LHCN-M2 (cell line): Measurements from ENCODE around the gene ANKRD39. TPM values are rescaled to one million over a fixed set of nuclear protein-coding genes. Genes with fewer than 3 reads are reported as not detected.
A peak's percentile ranks its signal among the peaks of the same experiment; 100 is the strongest.
"Not testable (repeated sequence)": the region's sequence is repeated elsewhere in the genome, so short reads cannot be mapped to it uniquely, and the experiment has no call there.

Experiments
- DNase-seq: peaks from one replicate; pipeline ENCODE4 v3.0.0-alpha.2; 2012; ENCODE audit warnings: low read depth
- total RNA-seq: library from RNA; depleted of rRNA; stranded (reverse); fragments of >200 nt; gene quantifications from 2 replicates; pipeline ENCODE4 v1.2.3, GENCODE V29; 2014

The ANKRD39 gene
- total RNA-seq, 1 experiment from 2014 or later, result 13.2 TPM

GRCh38 chr2:96873651-96874096 lies 15.9 kb upstream of the ANKRD39 start:
- DNase-seq, result no peak

GRCh38 chr2:96872591-96873349 lies 15.0 kb upstream of the ANKRD39 start:
- peak; percentile 54 for DNase-seq

- peak; percentile 61 for DNase-seq
Measured at GRCh38 chr2:96870626-96871255, 12.9 kb upstream of the ANKRD39 start.

GRCh38 chr2:96869822-96870625 lies 12.2 kb upstream of the ANKRD39 start, which contains the start of gene SEMA4C:
SEMA4C (minus strand) TSS chr2:96870080; CDS start chr2:96867886, 2,194 bp downstream.
- DNase-seq, result peak; percentile 62

GRCh38 chr2:96869281-96869821 lies 11.5 kb upstream of the ANKRD39 start:
- peak; percentile 60 for DNase-seq

GRCh38 chr2:96868555-96869280 lies 10.9 kb upstream of the ANKRD39 start:
- DNase-seq, result peak; percentile 90

- DNase-seq, result no peak
Measured at GRCh38 chr2:96867756-96868554, 10.1 kb upstream of the ANKRD39 start.

- no peak for DNase-seq
Measured at GRCh38 chr2:96866986-96867755, 9.4 kb upstream of the ANKRD39 start.

GRCh38 chr2:96866586-96866985 lies 8.8 kb upstream of the ANKRD39 start:
- no peak for DNase-seq

- no peak for DNase-seq
Measured at GRCh38 chr2:96866149-96866548, 8.3 kb upstream of the ANKRD39 start.

- no peak for DNase-seq
Measured at GRCh38 chr2:96865654-96866053, 7.8 kb upstream of the ANKRD39 start.

GRCh38 chr2:96864343-96865091 lies 6.7 kb upstream of the ANKRD39 start:
- DNase-seq, result no peak

- no peak for DNase-seq
Measured at GRCh38 chr2:96863575-96864342, 5.9 kb upstream of the ANKRD39 start.

- not testable (repeated sequence) for DNase-seq
Measured at GRCh38 chr2:96863056-96863455, 5.2 kb upstream of the ANKRD39 start.

- no peak for DNase-seq
Measured at GRCh38 chr2:96861074-96861473, 3.3 kb upstream of the ANKRD39 start.

- no peak for DNase-seq
Measured at GRCh38 chr2:96860065-96861029, 2.5 kb upstream of the ANKRD39 start.

GRCh38 chr2:96859681-96860064 lies 1.9 kb upstream of the ANKRD39 start:
- DNase-seq, result no peak
